Keratinocyte (primary cell): ENCODE results near the gene PPP2R5B. TPM values are rescaled to one million over a fixed set of nuclear protein-coding genes. Genes with fewer than 3 reads are reported as not detected.

ENCODE experiments used
- DNase-seq: peaks from one replicate; pipeline ENCODE4 v3.0.0-alpha.2; 2011; ENCODE audit warnings: low read depth, missing footprints, low spot score
- FAIRE-seq: peaks from 2 replicates; lab custom pipeline; 2011; peaks lifted over from hg19 to GRCh38; lab: Jason Lieb, UNC
- H2AFZ ChIP-seq: 2 replicates; pipeline ENCODE4 v1.6.0; 2012; ENCODE audit warnings: low read length, control low read depth, inconsistent platforms; ENCODE audit not compliant: control insufficient read depth
- H3K27ac ChIP-seq: 2 replicates; pipeline ENCODE4 v1.5.1; 2011; ENCODE audit warnings: low read length; ENCODE audit not compliant: control insufficient read depth, insufficient read depth
- H3K27me3 ChIP-seq: 3 replicates; pipeline ENCODE4 v1.6.0; 2011; ENCODE audit warnings: low read length; ENCODE audit not compliant: control insufficient read depth, insufficient read depth; ENCODE audit errors: extremely low read depth
- H3K36me3 ChIP-seq, 2 experiments: 2 replicates in 1 of 2; 3 replicates in 1 of 2; pipeline ENCODE4 v1.5.1; 2011; ENCODE audit warnings: low read length in 2 of 2, mild to moderate bottlenecking in 1 of 2; ENCODE audit not compliant: control insufficient read depth in 2 of 2, insufficient read depth in 2 of 2; ENCODE audit errors: extremely low read depth in 1 of 2
- H3K4me1 ChIP-seq: 3 replicates; pipeline ENCODE4 v1.5.1; 2011; ENCODE audit warnings: low read length; ENCODE audit not compliant: control insufficient read depth, insufficient read depth; ENCODE audit errors: extremely low read depth
- H3K4me2 ChIP-seq: 3 replicates; pipeline ENCODE4 v1.6.0; 2011; ENCODE audit warnings: low read depth, low read length; ENCODE audit not compliant: control insufficient read depth, insufficient read depth; ENCODE audit errors: extremely low read depth
- H3K4me3 ChIP-seq, 3 experiments: fragments of 200-600 bp in 1 of 3; sonication (generic) in 1 of 3; 2 replicates in 2 of 3; 3 replicates in 1 of 3; pipeline ENCODE4 v1.5.1; 2011 to 2016; ENCODE audit warnings: low read length in 3 of 3, mild to moderate bottlenecking in 3 of 3, control low read depth in 2 of 3, inconsistent platforms in 1 of 3, low read depth in 1 of 3, mixed read lengths in 1 of 3, mixed run types in 1 of 3, moderate library complexity in 1 of 3; ENCODE audit not compliant: control insufficient read depth in 2 of 3, insufficient read depth in 2 of 3; ENCODE audit errors: extremely low read depth in 1 of 3
- H3K79me2 ChIP-seq: 2 replicates; pipeline ENCODE4 v1.6.0; 2012; ENCODE audit warnings: low read length; ENCODE audit not compliant: control insufficient read depth, insufficient read depth
- H3K9ac ChIP-seq: 3 replicates; pipeline ENCODE4 v1.6.0; 2011; ENCODE audit warnings: low read length; ENCODE audit not compliant: control insufficient read depth, insufficient read depth; ENCODE audit errors: extremely low read depth
- H3K9me1 ChIP-seq: 3 replicates; pipeline ENCODE4 v1.6.0; 2011; ENCODE audit warnings: low read length; ENCODE audit not compliant: control insufficient read depth, insufficient read depth; ENCODE audit errors: extremely low read depth
- H3K9me3 ChIP-seq: 2 replicates; pipeline ENCODE4 v1.5.1; 2012; ENCODE audit warnings: low read depth, low read length; ENCODE audit not compliant: control insufficient read depth
- H4K20me1 ChIP-seq: 3 replicates; pipeline ENCODE4 v1.6.0; 2011; ENCODE audit warnings: low read length; ENCODE audit not compliant: control insufficient read depth, insufficient read depth; ENCODE audit errors: extremely low read depth
- EZH2 ChIP-seq: IDR thresholded peaks from one replicate; pipeline ENCODE4 v1.6.1; 2012; ENCODE audit warnings: inconsistent platforms, mild to moderate bottlenecking, low read length, moderate library complexity
- dilution Hi-C: fragments of 300-500 bp; cut with MboI; formaldehyde crosslinking; loops from one replicate; pipeline ENCODE4 v1.7.0; 2020; ENCODE audit warnings: low sequenced_read_pairs; ENCODE audit not compliant: extremely low pct_ligation_motif_present
- polyA plus RNA-seq, 5 experiments: library from polyadenylated mRNA; depleted of rRNA in 3 of 5; stranded (reverse) in 3 of 5; stranded (forward) in 1 of 5; unstranded in 1 of 5; fragments of >200 nt; gene quantifications; 1 replicate in 1 of 5; 2 replicates in 3 of 5; 3 replicates in 1 of 5; pipeline versions ENCODE4 v1.2.1 to v1.2.3, GENCODE V29; 2011 to 2012; ENCODE audit warnings: missing spikeins in 2 of 5, low read depth in 1 of 5, low replicate concordance in 1 of 5
- TF ChIP-seq, protein P1 (sequence below), 3 experiments: IDR thresholded peaks in 1 of 3; conservative IDR thresholded peaks in 1 of 3; optimal IDR thresholded peaks in 1 of 3; 2 replicates in 2 of 3; 3 replicates in 1 of 3; pipeline versions ENCODE3 to v1.5.1; 2011; ENCODE audit warnings: low read length in 3 of 3, mild to moderate bottlenecking in 3 of 3, moderate library complexity in 2 of 3, control low read depth in 1 of 3, inconsistent platforms in 1 of 3; ENCODE audit not compliant: insufficient read depth in 2 of 3; ENCODE audit errors: extremely low read depth in 1 of 3

PPP2R5B gene
- polyA plus RNA-seq, 1 donor (not counting 4 experiments of a cell fraction or from before 2014, with no cell fraction given) = 16.4 TPM

DNA sequence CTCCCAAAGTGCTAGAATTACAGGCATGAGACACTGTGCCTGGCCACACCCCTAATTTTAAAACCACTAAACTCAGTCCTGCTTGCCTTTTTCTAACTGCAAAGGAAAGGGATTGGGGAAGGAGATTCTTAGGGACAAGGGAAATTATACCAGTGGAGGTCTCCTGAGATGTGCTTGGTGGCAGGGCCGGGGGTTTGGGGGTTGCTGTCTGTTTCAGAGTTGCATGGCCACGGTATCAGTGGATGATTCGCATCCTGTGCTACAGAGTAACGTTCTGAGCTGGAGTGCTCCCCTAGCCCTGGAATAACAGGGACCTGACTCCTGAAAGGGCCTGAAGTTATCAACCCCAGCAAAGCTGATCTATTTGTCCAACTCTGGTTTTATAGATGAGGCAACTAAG, 12.1 kb downstream of the PPP2R5B start:
- H3K4me2 ChIP-seq = no peak overlapping the region
- H3K9me3 ChIP-seq = no peaks in the 10 kb centered on the region
- DNase-seq (no peak), FAIRE-seq (no peak)
- H4K20me1 ChIP-seq = no peaks in the 10 kb centered on the region
- dilution Hi-C loops = no loop called here
- no peak for TF ChIP-seq EZH2
- TF ChIP-seq, protein P1, sequence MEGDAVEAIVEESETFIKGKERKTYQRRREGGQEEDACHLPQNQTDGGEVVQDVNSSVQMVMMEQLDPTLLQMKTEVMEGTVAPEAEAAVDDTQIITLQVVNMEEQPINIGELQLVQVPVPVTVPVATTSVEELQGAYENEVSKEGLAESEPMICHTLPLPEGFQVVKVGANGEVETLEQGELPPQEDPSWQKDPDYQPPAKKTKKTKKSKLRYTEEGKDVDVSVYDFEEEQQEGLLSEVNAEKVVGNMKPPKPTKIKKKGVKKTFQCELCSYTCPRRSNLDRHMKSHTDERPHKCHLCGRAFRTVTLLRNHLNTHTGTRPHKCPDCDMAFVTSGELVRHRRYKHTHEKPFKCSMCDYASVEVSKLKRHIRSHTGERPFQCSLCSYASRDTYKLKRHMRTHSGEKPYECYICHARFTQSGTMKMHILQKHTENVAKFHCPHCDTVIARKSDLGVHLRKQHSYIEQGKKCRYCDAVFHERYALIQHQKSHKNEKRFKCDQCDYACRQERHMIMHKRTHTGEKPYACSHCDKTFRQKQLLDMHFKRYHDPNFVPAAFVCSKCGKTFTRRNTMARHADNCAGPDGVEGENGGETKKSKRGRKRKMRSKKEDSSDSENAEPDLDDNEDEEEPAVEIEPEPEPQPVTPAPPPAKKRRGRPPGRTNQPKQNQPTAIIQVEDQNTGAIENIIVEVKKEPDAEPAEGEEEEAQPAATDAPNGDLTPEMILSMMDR (optimal IDR thresholded peaks at IDR 0.05 in 1 of 3, IDR thresholded peaks at IDR 0.05 in 1 of 3, conservative IDR thresholded peaks at IDR 0.05 in 1 of 3; ENCODE audit: extremely low read depth in 1 of 3, insufficient read depth in 2 of 3, low read length in 3 of 3) = no peak
- H3K27me3 ChIP-seq = no peaks in the 10 kb centered on the region
- H3K79me2 ChIP-seq = no peaks in the 10 kb centered on the region
- H3K4me3 ChIP-seq = no peak overlapping the region
- H3K36me3 ChIP-seq = peaks cover 3 to 16% of the 10 kb centered on the region in 2 experiments
- H3K4me1 ChIP-seq = peaks cover 2% of the 10 kb centered on the region
- no peaks in the 10 kb centered on the region for H3K9me1 ChIP-seq
- no peak overlapping the region for H2AFZ ChIP-seq
- no peak overlapping the region for H3K9ac ChIP-seq
- H3K27ac ChIP-seq = no peak overlapping the region

DNA sequence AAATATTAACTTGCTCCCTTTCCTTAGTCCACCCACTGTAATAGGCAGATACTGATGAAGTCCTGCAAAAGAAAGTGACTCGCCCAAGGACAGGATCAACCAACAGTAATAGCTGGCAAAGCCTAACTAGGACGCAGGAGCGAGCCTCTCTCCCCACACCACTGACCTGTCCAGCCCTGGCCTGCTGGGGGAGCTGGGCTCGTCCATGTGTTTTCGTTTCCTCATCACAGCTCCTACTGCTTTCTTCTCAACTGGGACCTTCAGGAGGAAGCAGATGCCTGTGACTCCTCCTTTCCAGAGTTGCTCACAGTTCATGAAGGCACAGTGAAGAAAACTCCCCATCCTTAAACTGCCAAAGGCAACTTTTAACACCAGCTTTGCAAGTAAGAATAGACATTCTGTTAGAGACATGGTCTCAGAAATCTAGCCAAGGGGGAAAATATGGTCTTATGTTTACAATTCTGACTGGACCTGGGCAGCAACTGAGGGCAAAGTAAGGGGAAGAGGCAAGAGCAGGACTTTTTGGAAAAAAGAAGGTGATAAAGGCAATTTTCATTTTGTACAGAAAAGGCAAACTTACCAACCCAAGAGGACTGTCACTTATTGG, 22.8 kb downstream of the PPP2R5B start:
- no peaks in the 10 kb centered on the region for H3K9me3 ChIP-seq
- H3K4me2 ChIP-seq = no peak overlapping the region
- H3K9me1 ChIP-seq = no peaks in the 10 kb centered on the region
- H3K36me3 ChIP-seq = no peaks in the 10 kb centered on the region
- no peak overlapping the region for H3K9ac ChIP-seq
- H3K4me1 ChIP-seq = no peaks in the 10 kb centered on the region
- H3K27ac ChIP-seq = no peak overlapping the region
- no peaks in the 10 kb centered on the region for H3K27me3 ChIP-seq
- H2AFZ ChIP-seq = no peak overlapping the region
- H4K20me1 ChIP-seq = no peaks in the 10 kb centered on the region
- FAIRE-seq (no peak), DNase-seq (no peak)
- no peaks in the 10 kb centered on the region for H3K79me2 ChIP-seq
- TF ChIP-seq EZH2 = no peak
- TF ChIP-seq, protein P1 (optimal IDR thresholded peaks at IDR 0.05 in 1 of 3, IDR thresholded peaks at IDR 0.05 in 1 of 3, conservative IDR thresholded peaks at IDR 0.05 in 1 of 3; ENCODE audit: extremely low read depth in 1 of 3, insufficient read depth in 2 of 3, low read length in 3 of 3) = no peak
- dilution Hi-C loops = no loop called here
- H3K4me3 ChIP-seq = no peak overlapping the region
